ENCODE measurements around the gene PARD3. TPM values are rescaled to one million over a fixed set of nuclear protein-coding genes. Genes with fewer than 3 reads are reported as not detected.

The PARD3 gene
- total RNA-seq, 2 experiments from 2014 or later = 0.93 to 1.2 TPM

DNA sequence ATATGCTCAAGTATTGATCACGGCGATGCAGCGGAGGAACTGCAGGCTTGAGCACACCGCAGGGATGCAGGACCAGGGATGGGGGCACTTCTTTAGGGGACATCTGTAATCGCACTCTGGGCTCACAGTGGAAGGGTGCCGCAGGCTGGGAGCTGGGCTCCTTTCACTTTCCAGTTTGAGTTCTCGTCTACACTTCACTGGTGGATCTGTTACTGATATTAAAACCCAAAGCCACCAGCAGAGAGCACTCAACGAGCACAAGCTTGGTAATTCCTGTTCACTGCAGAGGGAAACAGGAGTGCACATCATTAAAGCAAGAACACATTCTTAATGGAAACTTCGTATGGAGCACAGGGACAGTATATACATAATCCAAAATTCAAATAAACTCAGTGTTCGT, 91.3 kb downstream of the PARD3 start:
- Mint-ChIP-seq H3K9me3 (no peaks in the 10 kb centered on the region), H3K27ac (no peak overlapping the region), H3K4me1 (ENCODE audit: low read depth) (no peaks in the 10 kb centered on the region), H3K27me3 (no peaks in the 10 kb centered on the region), H3K4me3 (no peak overlapping the region), H3K36me3 (no peaks in the 10 kb centered on the region)
- intact Hi-C loops (cut with micrococcal nuclease) = no loop called here
- POLR2A ChIA-PET = no interaction called here
- no peak for DNase-seq
- CTCF ChIA-PET = interaction anchor here (0.7 to 1.3 kb wide), 2 partner anchors 9 to 1497 kb away, joined by 3 to 4 read pairs; no protein-coding TSS in a partner anchor

DNA sequence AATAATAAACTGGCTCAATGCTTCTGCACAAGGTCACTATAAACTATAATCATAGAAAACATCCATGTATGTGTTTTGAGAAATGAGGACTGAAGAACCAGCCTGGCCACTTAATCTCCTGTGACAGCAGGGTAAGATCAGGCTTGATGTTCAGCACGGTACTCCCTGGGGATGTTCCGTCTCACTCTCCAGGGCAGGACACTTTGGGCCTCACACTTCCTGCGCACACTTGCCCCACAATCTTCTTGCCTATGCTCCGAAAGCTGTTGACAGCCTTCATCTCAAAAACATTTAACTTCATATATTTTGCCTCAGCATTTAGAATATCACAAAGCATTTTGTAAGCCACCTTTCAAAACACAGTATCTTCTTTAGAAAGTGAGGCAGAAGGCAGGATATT, 92.7 kb downstream of the PARD3 start:
- H3K36me3 Mint-ChIP-seq = no peaks in the 10 kb centered on the region
- no peak for DNase-seq
- H3K27ac Mint-ChIP-seq = no peak overlapping the region
- H3K4me3 Mint-ChIP-seq = no peak overlapping the region
- intact Hi-C loops (cut with micrococcal nuclease) = no loop called here
- ChIA-PET POLR2A (no interaction called here), CTCF (no interaction called here)
- H3K9me3 Mint-ChIP-seq = no peaks in the 10 kb centered on the region
- H3K4me1 Mint-ChIP-seq (ENCODE audit: low read depth) = no peaks in the 10 kb centered on the region
- H3K27me3 Mint-ChIP-seq = peaks cover 2% of the 10 kb centered on the region

DNA sequence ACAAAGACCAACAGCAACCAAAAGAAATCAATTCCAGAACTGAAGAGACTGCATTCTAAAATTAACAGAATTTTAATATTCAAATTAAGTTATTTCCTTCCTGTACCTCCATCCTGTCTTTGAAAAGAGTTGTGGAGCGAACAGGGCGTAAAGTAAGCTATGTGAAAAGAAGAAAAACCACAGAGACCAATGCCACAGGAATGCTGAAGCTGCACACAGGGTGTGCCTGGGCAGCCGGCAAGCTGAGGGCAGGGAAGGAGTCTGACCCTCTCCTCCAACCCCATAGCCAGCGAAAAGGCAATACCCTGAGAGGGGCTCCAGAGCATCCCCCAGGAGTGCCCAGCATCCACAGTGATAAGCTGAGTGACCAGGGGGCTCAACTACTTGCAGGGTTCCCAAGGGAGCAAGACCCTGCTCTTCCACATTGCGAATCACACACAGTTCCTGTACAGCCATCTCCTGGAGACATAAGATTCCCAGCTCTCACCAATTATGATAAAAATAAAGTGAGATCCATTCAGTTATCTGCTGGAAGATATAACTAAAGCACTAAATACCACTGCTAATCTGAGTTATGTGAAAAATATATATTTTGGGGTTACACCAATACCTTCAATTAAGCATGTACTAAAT, 93.8 kb downstream of the PARD3 start:
- DNase-seq = no peak
- Mint-ChIP-seq H3K27me3 (peaks cover 3% of the 10 kb centered on the region), H3K4me1 (ENCODE audit: low read depth) (no peaks in the 10 kb centered on the region), H3K9me3 (no peaks in the 10 kb centered on the region), H3K4me3 (no peak overlapping the region), H3K36me3 (no peaks in the 10 kb centered on the region), H3K27ac (no peak overlapping the region)
- CTCF ChIA-PET = interaction anchor here (0.8 kb wide), 1 partner anchor 14 kb away, joined by 3 read pairs; no protein-coding TSS in a partner anchor
- intact Hi-C loops (cut with micrococcal nuclease) = no loop called here
- POLR2A ChIA-PET = no interaction called here

DNA sequence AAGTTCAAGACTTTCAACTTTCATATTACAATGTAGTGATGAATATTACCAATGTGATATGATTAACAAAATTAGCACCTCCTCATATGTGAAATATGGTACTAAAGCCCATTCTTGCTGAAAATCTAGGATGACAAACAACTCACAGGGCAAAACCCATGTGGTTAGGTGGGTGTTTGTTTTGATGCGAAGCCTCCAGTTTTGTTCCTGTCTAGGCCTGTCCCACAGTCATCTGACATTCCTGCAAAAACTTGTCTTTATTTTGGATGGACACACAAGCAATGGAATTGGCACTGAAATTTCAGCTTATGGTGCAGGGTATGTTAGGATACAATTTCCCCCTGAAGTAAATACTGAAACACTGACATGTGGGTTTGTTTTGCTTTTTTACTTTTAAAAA, 95.3 kb downstream of the PARD3 start:
- intact Hi-C loops (cut with micrococcal nuclease) = no loop called here
- Mint-ChIP-seq H3K36me3 (no peaks in the 10 kb centered on the region), H3K27ac (no peak overlapping the region), H3K4me1 (ENCODE audit: low read depth) (no peaks in the 10 kb centered on the region), H3K4me3 (no peak overlapping the region), H3K9me3 (no peaks in the 10 kb centered on the region), H3K27me3 (peaks cover 5% of the 10 kb centered on the region)
- CTCF ChIA-PET = no interaction called here
- DNase-seq = no peak
- POLR2A ChIA-PET = no interaction called here

DNA sequence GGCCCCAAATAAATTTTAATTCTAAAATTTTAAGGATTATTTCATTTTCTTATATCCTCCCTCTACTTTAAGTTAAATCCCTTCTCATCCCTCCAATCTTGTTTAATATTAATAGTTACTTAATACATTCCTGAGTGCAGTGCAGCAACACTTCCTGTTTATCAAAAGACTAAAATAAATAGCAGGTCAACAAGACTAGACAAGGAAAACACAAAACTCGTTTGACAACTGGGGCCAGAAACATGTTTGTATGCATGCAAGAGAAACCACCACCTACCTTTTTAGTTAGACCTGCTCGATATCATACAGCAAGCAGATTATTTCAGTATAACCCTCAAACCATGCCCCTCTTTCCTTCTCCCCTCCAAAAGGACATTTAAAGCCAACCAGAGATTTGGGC, 95.8 kb downstream of the PARD3 start:
- ChIA-PET POLR2A (no interaction called here), CTCF (no interaction called here)
- intact Hi-C loops (cut with micrococcal nuclease) = no loop called here
- no peak for DNase-seq
- Mint-ChIP-seq H3K27me3 (peaks cover 5% of the 10 kb centered on the region), H3K27ac (no peak overlapping the region), H3K9me3 (no peaks in the 10 kb centered on the region), H3K4me1 (ENCODE audit: low read depth) (no peaks in the 10 kb centered on the region), H3K36me3 (no peaks in the 10 kb centered on the region), H3K4me3 (no peak overlapping the region)

DNA sequence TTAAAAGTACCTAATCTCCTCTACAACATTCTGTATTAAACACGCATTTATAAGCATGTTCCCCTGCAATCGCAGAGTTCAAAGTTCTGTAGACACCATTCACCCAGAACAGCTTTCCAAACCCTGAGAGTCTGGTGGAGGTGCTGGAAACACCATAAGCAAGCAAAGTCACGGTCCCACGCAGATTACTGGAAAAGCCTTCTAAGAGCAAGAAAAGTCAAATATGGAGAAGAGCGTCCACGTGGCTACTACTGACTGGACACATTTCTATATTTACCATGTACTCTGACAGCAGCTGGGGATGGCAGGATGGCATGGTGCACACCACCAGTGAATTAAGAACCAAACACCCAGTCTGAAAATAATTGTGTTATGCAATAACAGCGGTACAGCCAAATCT, 97.7 kb downstream of the PARD3 start:
- H3K4me3 Mint-ChIP-seq = no peak overlapping the region
- no peak overlapping the region for H3K27ac Mint-ChIP-seq
- ChIA-PET POLR2A (no interaction called here), CTCF (no interaction called here)
- no peaks in the 10 kb centered on the region for H3K4me1 Mint-ChIP-seq (ENCODE audit: low read depth)
- intact Hi-C loops (cut with micrococcal nuclease) = no loop called here
- no peaks in the 10 kb centered on the region for H3K9me3 Mint-ChIP-seq
- H3K27me3 Mint-ChIP-seq = peaks cover 5% of the 10 kb centered on the region
- DNase-seq = no peak
- no peaks in the 10 kb centered on the region for H3K36me3 Mint-ChIP-seq

DNA sequence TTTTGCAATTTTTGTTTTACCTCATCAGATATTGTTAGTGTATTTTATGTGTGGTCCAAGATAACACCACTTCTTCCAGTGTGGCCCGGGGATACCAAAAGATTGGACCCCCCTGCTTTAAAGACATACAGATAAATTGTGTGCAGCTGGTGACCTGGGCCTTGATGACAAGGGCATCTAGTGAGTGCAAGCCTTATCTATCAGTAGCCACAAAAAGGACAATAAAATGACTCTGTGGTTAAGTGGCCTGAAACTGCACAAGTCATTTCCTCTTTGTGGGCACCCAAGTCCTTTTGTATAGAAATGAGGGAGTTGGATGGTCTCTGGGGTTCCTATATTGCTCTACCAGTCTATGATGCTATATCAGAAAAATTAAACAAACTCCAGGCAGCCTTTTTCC, 98.1 kb downstream of the PARD3 start:
- H3K27me3 Mint-ChIP-seq = peaks cover 5% of the 10 kb centered on the region
- H3K27ac Mint-ChIP-seq = no peak overlapping the region
- intact Hi-C loops (cut with micrococcal nuclease) = no loop called here
- DNase-seq = no peak
- H3K4me1 Mint-ChIP-seq (ENCODE audit: low read depth) = no peaks in the 10 kb centered on the region
- CTCF ChIA-PET = no interaction called here
- H3K4me3 Mint-ChIP-seq = no peak overlapping the region
- POLR2A ChIA-PET = no interaction called here
- no peaks in the 10 kb centered on the region for H3K9me3 Mint-ChIP-seq
- no peaks in the 10 kb centered on the region for H3K36me3 Mint-ChIP-seq

DNA sequence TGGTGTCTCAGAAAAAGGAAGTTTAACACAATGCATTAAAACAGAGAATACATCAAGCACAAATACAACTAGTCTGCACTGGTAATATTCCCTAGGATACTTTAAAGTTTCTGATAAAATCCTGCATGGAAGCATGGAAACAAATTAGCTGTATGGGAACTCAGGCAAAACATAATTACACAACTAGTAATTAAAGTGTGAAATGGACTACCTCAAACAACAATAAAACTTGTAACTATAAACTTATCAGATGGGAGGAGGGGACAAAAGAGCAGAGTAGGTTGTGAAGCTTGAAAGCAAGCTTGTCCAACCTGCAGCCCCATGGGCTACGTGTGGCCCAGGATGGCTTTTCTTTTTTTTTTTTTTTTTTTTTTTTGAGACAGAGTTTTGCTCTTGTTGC, 98.9 kb downstream of the PARD3 start:
- peaks cover 5% of the 10 kb centered on the region for H3K27me3 Mint-ChIP-seq
- intact Hi-C loops (cut with micrococcal nuclease) = no loop called here
- H3K27ac Mint-ChIP-seq = no peak overlapping the region
- H3K4me1 Mint-ChIP-seq (ENCODE audit: low read depth) = no peaks in the 10 kb centered on the region
- ChIA-PET POLR2A (no interaction called here), CTCF (no interaction called here)
- no peaks in the 10 kb centered on the region for H3K36me3 Mint-ChIP-seq
- no peak overlapping the region for H3K4me3 Mint-ChIP-seq
- H3K9me3 Mint-ChIP-seq = no peaks in the 10 kb centered on the region
- DNase-seq = no peak

DNA sequence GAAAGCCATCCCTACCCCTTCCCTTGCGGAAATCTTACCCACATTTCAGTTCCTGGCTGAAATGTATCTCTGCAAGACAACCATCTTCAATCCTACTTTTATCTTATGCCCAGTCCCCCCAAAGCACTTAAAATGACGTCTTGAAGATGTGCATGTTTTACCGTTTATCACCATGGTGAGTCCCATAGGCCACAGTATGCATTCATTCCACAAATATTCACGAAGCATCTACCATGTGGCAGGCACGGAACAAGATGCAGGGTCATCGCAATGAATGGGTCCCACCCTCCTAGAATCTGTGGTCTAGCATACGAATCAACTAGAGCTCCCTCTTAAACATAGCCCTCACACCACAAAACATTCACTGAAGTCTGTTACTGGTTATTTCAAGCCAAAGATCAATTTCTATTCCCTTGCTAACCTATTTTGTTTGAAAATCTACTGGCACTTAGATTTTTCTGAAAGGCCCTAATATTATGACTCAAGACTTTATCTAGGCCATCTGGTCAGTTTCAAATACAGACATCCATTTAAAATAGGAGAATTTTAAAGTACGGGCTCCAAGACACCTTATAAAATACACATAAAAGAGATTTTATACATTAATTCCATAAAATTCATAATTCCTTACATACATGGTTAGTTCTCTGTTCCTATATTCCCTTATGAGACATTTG, 99.4 kb downstream of the PARD3 start:
- H3K27ac Mint-ChIP-seq = no peak overlapping the region
- POLR2A ChIA-PET = no interaction called here
- CTCF ChIA-PET = no interaction called here
- no peaks in the 10 kb centered on the region for H3K4me1 Mint-ChIP-seq (ENCODE audit: low read depth)
- no peak overlapping the region for H3K4me3 Mint-ChIP-seq
- no peaks in the 10 kb centered on the region for H3K9me3 Mint-ChIP-seq
- intact Hi-C loops (cut with micrococcal nuclease) = no loop called here
- DNase-seq = no peak
- H3K36me3 Mint-ChIP-seq = no peaks in the 10 kb centered on the region
- peaks cover 5% of the 10 kb centered on the region for H3K27me3 Mint-ChIP-seq

DNA sequence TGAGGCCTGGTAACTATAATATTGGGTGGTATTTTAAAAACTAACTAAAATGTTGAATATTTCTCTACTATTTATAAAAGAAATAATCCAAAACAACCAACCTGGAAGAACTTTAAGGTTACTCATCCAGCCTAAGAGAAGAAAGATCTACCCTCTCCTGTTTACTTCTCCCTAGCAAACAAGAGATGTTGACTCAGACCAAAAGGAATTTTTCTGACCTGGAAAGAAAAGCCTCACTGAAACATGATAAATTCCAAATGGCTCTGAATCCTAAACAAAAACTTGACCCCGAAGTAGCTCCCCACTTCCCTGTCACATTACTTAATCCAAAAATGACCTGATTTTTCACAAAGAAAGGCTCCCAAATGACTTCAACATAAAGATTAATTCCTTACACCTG, 101.2 kb downstream of the PARD3 start:
- DNase-seq = no peak
- no peak overlapping the region for H3K27ac Mint-ChIP-seq
- no peaks in the 10 kb centered on the region for H3K4me1 Mint-ChIP-seq (ENCODE audit: low read depth)
- ChIA-PET CTCF (no interaction called here), POLR2A (no interaction called here)
- H3K4me3 Mint-ChIP-seq = no peak overlapping the region
- no peaks in the 10 kb centered on the region for H3K36me3 Mint-ChIP-seq
- intact Hi-C loops (cut with micrococcal nuclease) = no loop called here
- H3K9me3 Mint-ChIP-seq = no peaks in the 10 kb centered on the region
- peaks cover 7% of the 10 kb centered on the region for H3K27me3 Mint-ChIP-seq

DNA sequence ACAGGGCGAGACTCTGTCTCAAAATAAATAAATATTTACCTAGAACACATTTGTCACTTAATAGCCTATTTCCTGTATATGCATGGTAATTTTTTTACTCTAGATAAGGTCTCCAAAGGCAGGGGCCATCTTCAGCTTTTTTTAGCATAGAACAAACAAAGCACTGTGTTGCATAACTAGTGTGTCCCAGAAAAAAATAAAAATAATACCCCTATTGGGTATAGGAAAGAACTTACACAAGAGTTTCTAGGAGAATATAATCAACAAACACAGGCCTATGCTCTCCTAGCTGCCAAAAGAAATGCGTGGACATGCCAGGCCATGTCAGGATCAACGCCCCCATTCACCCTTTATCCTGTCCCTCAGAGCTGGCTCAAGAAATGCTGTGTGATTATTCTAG, 103.6 kb downstream of the PARD3 start:
- DNase-seq = no peak
- Mint-ChIP-seq H3K36me3 (no peaks in the 10 kb centered on the region), H3K27me3 (peaks cover 4% of the 10 kb centered on the region), H3K4me1 (ENCODE audit: low read depth) (no peaks in the 10 kb centered on the region), H3K9me3 (no peaks in the 10 kb centered on the region), H3K27ac (no peak overlapping the region), H3K4me3 (no peak overlapping the region)
- ChIA-PET CTCF (no interaction called here), POLR2A (no interaction called here)
- intact Hi-C loops (cut with micrococcal nuclease) = no loop called here

DNA sequence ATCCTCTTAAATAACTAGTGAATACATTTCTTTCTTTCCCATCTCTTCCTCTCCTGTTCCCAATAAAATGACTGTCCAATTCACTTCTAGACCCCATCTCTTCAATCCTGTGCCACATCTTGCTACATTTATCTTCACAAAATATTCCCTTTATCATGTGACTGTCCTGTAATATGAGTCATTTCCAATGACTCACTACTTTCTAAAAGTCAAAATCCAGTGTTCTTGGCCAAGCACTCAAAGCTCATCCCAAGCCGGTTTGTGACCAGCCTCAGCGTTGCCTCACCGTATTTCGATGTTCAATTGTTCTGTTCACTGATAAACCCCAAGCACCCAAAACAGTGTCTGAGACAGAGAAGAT, 104.7 kb downstream of the PARD3 start:
- peaks cover 5% of the 10 kb centered on the region for H3K4me1 Mint-ChIP-seq (ENCODE audit: low read depth)
- CTCF ChIA-PET = no interaction called here

DNA sequence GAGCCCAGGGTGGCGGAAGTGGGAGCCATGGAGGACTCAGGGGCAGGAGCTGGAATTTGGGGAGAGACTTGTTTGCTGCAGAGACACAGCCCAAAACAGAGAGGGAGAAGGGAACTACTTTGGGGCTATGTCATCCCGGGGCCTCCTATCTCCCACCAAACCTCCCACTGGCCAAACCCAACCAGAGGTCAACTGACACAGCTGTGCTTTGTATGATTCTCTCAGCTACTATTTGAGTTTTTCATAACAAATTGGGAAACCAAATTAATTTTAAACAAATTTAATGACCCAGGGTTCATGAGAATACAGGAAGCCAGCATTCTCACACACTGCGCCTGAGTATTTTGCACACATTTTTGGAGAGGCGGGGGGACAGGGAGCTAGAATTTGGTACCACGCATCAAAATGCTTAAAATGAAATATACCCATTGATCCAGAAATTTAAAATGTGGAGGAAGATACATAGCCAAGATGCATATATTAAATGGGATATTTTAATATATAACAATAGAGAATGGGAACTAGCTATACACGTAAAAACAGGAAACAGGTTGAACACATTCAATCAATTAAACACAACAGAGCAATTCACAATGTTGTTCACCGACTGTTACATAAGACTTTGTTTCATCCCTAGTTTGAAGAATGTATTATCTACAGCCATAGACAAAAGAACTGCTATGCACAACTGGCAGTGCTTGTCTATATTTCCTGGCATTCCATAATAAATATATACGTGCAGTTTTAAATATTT, 105.3 kb downstream of the PARD3 start:
- H3K9me3 Mint-ChIP-seq = no peaks in the 10 kb centered on the region
- H3K4me1 Mint-ChIP-seq (ENCODE audit: low read depth) = peaks cover 5% of the 10 kb centered on the region
- ChIA-PET CTCF (no interaction called here), POLR2A (no interaction called here)
- no peak overlapping the region for H3K27ac Mint-ChIP-seq
- H3K36me3 Mint-ChIP-seq = no peaks in the 10 kb centered on the region
- no peak for DNase-seq
- intact Hi-C loops (cut with micrococcal nuclease) = loop anchor here (10.0 kb wide), 1 partner anchor 1205 kb away; no protein-coding TSS in a partner anchor
- H3K27me3 Mint-ChIP-seq = peaks cover 2% of the 10 kb centered on the region
- no peak overlapping the region for H3K4me3 Mint-ChIP-seq

More for the DNA sequence above, 104.7 kb downstream of the PARD3 start:
- no peak for DNase-seq
- Mint-ChIP-seq H3K27ac (no peak overlapping the region), H3K9me3 (no peaks in the 10 kb centered on the region), H3K36me3 (no peaks in the 10 kb centered on the region), H3K4me3 (no peak overlapping the region), H3K27me3 (peaks cover 2% of the 10 kb centered on the region)
- intact Hi-C loops (cut with micrococcal nuclease) = no loop called here
- POLR2A ChIA-PET = no interaction called here
